Caco-2 (cell line): ENCODE measurements around the gene CORIN. TPM values are rescaled to one million over a fixed set of nuclear protein-coding genes. Genes with fewer than 3 reads are reported as not detected.

Source experiments
- BruUV-seq: library from RNA; stranded (reverse); fragments of 400-500 nt; replicated peaks from 2 replicates; lab custom pipeline; 2021; lab: Mats Ljungman, UMichigan
- CTCF ChIA-PET: fragments of 300-600 bp; sonication (Branson Sonifier 250); formaldehyde crosslinking; loops from one replicate; lab custom pipeline; 2022; ENCODE audit warnings: antibody characterized with exemption; lab: Charles Lee
- POLR2A ChIA-PET: fragments of 300-600 bp; sonication (Branson Sonifier 250); formaldehyde crosslinking; loops from one replicate; lab custom pipeline; 2022; ENCODE audit warnings: antibody characterized with exemption; lab: Charles Lee
- DNase-seq, 2 experiments: peaks; one replicate each; pipeline versions ENCODE4 v3.0.0 to v3.0.0-alpha.2; 2020 to 2022
- H3K27me3 ChIP-seq: replicated peaks from 2 replicates; pipeline ENCODE4 v1.6.0; 2011; ENCODE audit warnings: low read length; ENCODE audit not compliant: control insufficient read depth, insufficient read depth
- H3K36me3 ChIP-seq: 2 replicates; pipeline ENCODE4 v1.5.1; 2011; ENCODE audit warnings: low read length; ENCODE audit not compliant: control insufficient read depth, insufficient read depth
- H3K4me1 ChIP-seq: fragments of 250-450 bp; sonication (Bioruptor Pico); 2 replicates; pipeline ENCODE4 v1.5.1; 2020; ENCODE audit warnings: mild to moderate bottlenecking
- H3K4me3 ChIP-seq: 2 replicates; pipeline ENCODE4 v1.5.1; 2011; ENCODE audit warnings: low read depth, mild to moderate bottlenecking, control low read depth, low read length
- H3K9me3 ChIP-seq: fragments of 250-450 bp; sonication (Bioruptor Pico); 2 replicates; pipeline ENCODE4 v1.5.1; 2020; ENCODE audit warnings: mild to moderate bottlenecking, moderate library complexity
- H3K27ac Mint-ChIP-seq: one replicate; pipeline ENCODE4 v1.8.0; 2022; ENCODE audit warnings: mixed read lengths; ENCODE audit not compliant: unreplicated experiment
- H3K27me3 Mint-ChIP-seq: one replicate; pipeline ENCODE4 v1.8.0; 2022; ENCODE audit warnings: mixed read lengths; ENCODE audit not compliant: insufficient read depth, unreplicated experiment
- H3K36me3 Mint-ChIP-seq: one replicate; pipeline ENCODE4 v1.8.0; 2022; ENCODE audit warnings: mild to moderate bottlenecking, mixed read lengths; ENCODE audit not compliant: insufficient read depth, unreplicated experiment
- H3K4me1 Mint-ChIP-seq: one replicate; pipeline ENCODE4 v1.8.0; 2022; ENCODE audit warnings: low read depth, mixed read lengths; ENCODE audit not compliant: unreplicated experiment
- H3K4me3 Mint-ChIP-seq: one replicate; pipeline ENCODE4 v1.8.0; 2022; ENCODE audit warnings: mild to moderate bottlenecking, moderate library complexity, mixed read lengths; ENCODE audit not compliant: unreplicated experiment
- H3K9me3 Mint-ChIP-seq: one replicate; pipeline ENCODE4 v1.8.0; 2022; ENCODE audit warnings: mixed read lengths; ENCODE audit not compliant: unreplicated experiment
- intact Hi-C: fragments of 100-400 bp; cut with micrococcal nuclease; formaldehyde crosslinking; loops from one replicate; pipeline ENCODE4 v1.10.0; 2022; ENCODE audit not compliant: unreplicated experiment
- total RNA-seq: library from RNA; stranded (reverse); gene quantifications from 2 replicates; pipeline ENCODE4 v1.2.3, GENCODE V29; 2022
- TF ChIP-seq, protein P1 (sequence below), 2 experiments: fragments of 200-600 bp in 1 of 2; IDR thresholded peaks; 1 replicate in 1 of 2; 2 replicates in 1 of 2; pipeline versions ENCODE4 v1.5.1 to v1.8.0; 2011 to 2022; ENCODE audit warnings: antibody characterized with exemption in 1 of 2, control low read depth in 1 of 2, inconsistent platforms in 1 of 2, low read depth in 1 of 2, low read length in 1 of 2, mild to moderate bottlenecking in 1 of 2, moderate library complexity in 1 of 2; ENCODE audit not compliant: insufficient read depth in 1 of 2, severe bottlenecking in 1 of 2, unreplicated experiment in 1 of 2

Gene CORIN
- total RNA-seq, 1 experiment from 2014 or later, result 0.27 TPM

DNA sequence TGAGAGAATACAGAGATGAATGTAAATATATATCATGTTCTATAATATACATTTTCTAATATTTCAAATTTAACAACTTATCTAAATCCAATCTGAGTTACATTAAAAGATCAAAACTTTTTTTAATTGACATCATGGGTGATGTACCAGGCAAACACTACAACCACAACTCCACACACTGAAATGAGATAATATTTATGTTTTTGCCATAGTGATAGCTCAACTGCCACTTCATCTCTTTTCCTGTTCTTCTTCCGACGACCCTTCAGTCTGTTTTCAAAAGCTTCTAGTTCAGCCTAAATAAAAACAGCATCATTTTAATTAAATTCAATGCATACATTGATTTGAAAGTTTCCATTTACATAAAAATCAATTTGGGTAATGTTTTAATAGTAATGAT is 10.2 kb upstream of the CORIN start:
- Mint-ChIP-seq H3K9me3 (no peaks in the 10 kb centered on the region), H3K4me3 (no peak overlapping the region), H3K27ac (no peak overlapping the region), H3K4me1 (no peaks in the 10 kb centered on the region), H3K27me3 (no peaks in the 10 kb centered on the region), H3K36me3 (peaks cover 44% of the 10 kb centered on the region)
- Histone ChIP-seq H3K4me3 (no peak overlapping the region), H3K36me3 (no peaks in the 10 kb centered on the region), H3K4me1 (no peaks in the 10 kb centered on the region), H3K27me3 (no peaks in the 10 kb centered on the region), H3K9me3 (no peaks in the 10 kb centered on the region)
- BruUV-seq, result no TSS peak
- intact Hi-C loops, result no loop called here
- TF ChIP-seq, protein P1, sequence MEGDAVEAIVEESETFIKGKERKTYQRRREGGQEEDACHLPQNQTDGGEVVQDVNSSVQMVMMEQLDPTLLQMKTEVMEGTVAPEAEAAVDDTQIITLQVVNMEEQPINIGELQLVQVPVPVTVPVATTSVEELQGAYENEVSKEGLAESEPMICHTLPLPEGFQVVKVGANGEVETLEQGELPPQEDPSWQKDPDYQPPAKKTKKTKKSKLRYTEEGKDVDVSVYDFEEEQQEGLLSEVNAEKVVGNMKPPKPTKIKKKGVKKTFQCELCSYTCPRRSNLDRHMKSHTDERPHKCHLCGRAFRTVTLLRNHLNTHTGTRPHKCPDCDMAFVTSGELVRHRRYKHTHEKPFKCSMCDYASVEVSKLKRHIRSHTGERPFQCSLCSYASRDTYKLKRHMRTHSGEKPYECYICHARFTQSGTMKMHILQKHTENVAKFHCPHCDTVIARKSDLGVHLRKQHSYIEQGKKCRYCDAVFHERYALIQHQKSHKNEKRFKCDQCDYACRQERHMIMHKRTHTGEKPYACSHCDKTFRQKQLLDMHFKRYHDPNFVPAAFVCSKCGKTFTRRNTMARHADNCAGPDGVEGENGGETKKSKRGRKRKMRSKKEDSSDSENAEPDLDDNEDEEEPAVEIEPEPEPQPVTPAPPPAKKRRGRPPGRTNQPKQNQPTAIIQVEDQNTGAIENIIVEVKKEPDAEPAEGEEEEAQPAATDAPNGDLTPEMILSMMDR (IDR thresholded peaks at IDR 0.05; ENCODE audit: insufficient read depth in 1 of 2, low read depth in 1 of 2, low read length in 1 of 2, severe bottlenecking in 1 of 2, unreplicated experiment in 1 of 2), result no peak
- POLR2A ChIA-PET, result no interaction called here
- no peak for DNase-seq
- CTCF ChIA-PET, result interaction anchor here (1.1 kb wide), 1 partner anchor 11 kb away, joined by 3 read pairs; no protein-coding TSS in a partner anchor

DNA sequence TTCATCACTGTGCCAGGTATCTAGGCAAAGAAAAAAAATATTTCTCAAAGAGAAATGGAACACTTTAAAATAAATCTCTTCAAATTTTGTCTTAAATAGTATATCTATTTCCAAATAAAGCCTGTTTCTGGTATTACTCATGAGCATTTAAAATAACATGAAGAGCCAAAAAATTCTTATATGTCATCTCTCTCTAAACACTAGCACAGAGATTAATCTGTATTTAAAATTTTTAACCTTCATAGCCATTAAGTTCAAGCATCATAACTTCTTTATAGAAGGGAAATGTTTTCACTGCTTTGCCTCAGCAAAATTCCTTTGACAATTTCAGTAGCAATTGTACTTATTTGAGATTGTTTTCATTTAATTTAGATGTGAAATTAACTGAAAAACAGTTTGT is 5.1 kb upstream of the CORIN start:
- Mint-ChIP-seq H3K36me3 (peaks cover 25% of the 10 kb centered on the region), H3K27ac (no peak overlapping the region), H3K27me3 (no peaks in the 10 kb centered on the region), H3K9me3 (no peaks in the 10 kb centered on the region), H3K4me1 (peaks cover 4% of the 10 kb centered on the region), H3K4me3 (no peak overlapping the region)
- H3K9me3 ChIP-seq, result no peaks in the 10 kb centered on the region
- no peaks in the 10 kb centered on the region for H3K36me3 ChIP-seq
- H3K27me3 ChIP-seq, result no peaks in the 10 kb centered on the region
- no peaks in the 10 kb centered on the region for H3K4me1 ChIP-seq
- DNase-seq, result no peak
- H3K4me3 ChIP-seq, result no peak overlapping the region
- TF ChIP-seq, protein P1 (IDR thresholded peaks at IDR 0.05; ENCODE audit: insufficient read depth in 1 of 2, low read depth in 1 of 2, low read length in 1 of 2, severe bottlenecking in 1 of 2, unreplicated experiment in 1 of 2), result no peak
- BruUV-seq, result no TSS peak
- POLR2A ChIA-PET, result no interaction called here
- intact Hi-C loops, result no loop called here
- CTCF ChIA-PET, result no interaction called here

DNA sequence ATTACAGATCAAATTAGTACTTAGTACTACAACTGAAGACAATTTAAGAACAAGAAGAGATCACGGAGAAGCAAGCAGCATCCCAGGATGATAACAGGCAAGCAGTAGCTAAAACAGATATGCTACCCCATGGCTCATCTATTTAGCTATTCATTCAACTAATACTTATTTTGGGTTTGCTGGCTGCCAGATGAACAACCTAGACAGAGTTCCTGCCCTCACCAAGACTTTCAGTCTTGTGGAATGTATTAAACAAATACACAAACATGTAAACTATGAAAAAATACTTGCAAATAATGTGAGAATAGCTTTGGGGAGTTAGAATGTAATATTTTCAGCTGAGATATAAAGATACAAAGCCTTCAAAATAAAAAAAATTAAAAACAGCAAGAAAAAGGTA is 2.4 kb upstream of the CORIN start:
- BruUV-seq, result no TSS peak
- H3K27ac Mint-ChIP-seq, result no peak overlapping the region
- POLR2A ChIA-PET, result no interaction called here
- TF ChIP-seq, protein P1 (IDR thresholded peaks at IDR 0.05; ENCODE audit: insufficient read depth in 1 of 2, low read depth in 1 of 2, low read length in 1 of 2, severe bottlenecking in 1 of 2, unreplicated experiment in 1 of 2), result no peak
- no peaks in the 10 kb centered on the region for H3K4me1 ChIP-seq
- peaks cover 15% of the 10 kb centered on the region for H3K36me3 Mint-ChIP-seq
- intact Hi-C loops, result no loop called here
- H3K4me3 ChIP-seq, result no peak overlapping the region
- H3K27me3 ChIP-seq, result no peaks in the 10 kb centered on the region
- H3K9me3 ChIP-seq, result no peaks in the 10 kb centered on the region
- no peaks in the 10 kb centered on the region for H3K9me3 Mint-ChIP-seq
- peaks cover 6% of the 10 kb centered on the region for H3K4me1 Mint-ChIP-seq
- no peaks in the 10 kb centered on the region for H3K27me3 Mint-ChIP-seq
- no peaks in the 10 kb centered on the region for H3K36me3 ChIP-seq
- CTCF ChIA-PET, result interaction anchor here (1.0 to 1.5 kb wide), 2 partner anchors 13 to 94 kb away, joined by 3 to 4 read pairs; no protein-coding TSS in a partner anchor
- H3K4me3 Mint-ChIP-seq, result no peak overlapping the region
- no peak for DNase-seq
